Activated CD4-positive, alpha-beta T cell treated with anti-CD3 and anti-CD28 coated beads for 24 hours (primary cell): ENCODE results near the gene MED27.

Experiments used
- DNase-seq, 2 donors: peaks; one replicate each; pipeline ENCODE4 v3.0.0-alpha.2; 2020; ENCODE audit warnings: low read depth in 2 of 2

Gene MED27

GRCh38 chr9:131969469-131969989, 110.1 kb downstream of the MED27 start:
- no peak for DNase-seq

GRCh38 chr9:131968632-131969031, 111.0 kb downstream of the MED27 start:
- no peak for DNase-seq

GRCh38 chr9:131965841-131966240, 113.8 kb downstream of the MED27 start:
- DNase-seq: no peak

GRCh38 chr9:131965103-131965502, 114.6 kb downstream of the MED27 start:
- no peak for DNase-seq

DNA sequence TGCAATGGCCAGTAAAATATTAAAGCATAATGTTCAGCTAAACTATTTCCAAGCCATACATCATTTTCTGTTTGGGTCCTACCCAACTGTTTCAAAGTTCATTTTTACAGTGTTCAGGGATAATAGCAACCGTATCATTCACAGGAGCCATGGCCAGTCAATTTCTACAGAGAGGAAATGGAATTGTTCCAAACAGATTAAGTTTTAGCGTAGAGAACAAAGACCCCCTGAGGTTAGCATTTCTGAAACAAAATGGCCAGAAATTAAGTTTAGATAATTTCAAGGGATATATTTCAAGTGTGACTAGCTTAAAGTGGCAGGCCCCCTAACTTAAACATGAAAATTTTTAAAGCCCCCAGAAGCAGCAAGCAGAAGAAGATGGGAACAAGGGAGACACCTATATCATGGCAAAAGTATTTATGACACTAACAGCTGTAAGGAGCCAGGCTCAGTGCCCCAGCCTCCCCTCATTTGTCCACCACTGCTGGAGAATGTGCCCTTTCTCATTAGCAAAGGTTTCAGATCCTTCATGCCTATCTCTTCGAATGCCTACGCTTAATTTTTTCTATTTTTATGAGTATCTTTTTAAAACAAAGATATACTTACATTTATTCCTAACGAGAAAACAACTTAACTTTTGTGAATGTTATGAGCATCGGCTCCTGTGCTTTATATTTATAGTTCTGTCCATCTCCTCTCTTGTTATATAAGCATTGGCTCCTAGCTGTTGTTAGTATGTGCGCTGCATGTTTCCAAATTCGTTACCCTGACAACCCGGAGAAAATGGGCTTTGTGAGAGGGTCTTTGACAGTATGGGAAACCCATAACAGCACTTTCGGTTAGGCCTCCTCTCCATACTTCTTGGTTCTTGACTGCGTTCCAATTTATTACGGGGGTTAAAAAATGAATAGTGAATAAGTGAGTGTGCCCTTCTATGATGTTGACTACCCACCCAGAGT, 116.3 kb downstream of the MED27 start:
- DNase-seq: no peak

GRCh38 chr9:131961496-131961880, 118.2 kb downstream of the MED27 start:
- no peak for DNase-seq

DNA sequence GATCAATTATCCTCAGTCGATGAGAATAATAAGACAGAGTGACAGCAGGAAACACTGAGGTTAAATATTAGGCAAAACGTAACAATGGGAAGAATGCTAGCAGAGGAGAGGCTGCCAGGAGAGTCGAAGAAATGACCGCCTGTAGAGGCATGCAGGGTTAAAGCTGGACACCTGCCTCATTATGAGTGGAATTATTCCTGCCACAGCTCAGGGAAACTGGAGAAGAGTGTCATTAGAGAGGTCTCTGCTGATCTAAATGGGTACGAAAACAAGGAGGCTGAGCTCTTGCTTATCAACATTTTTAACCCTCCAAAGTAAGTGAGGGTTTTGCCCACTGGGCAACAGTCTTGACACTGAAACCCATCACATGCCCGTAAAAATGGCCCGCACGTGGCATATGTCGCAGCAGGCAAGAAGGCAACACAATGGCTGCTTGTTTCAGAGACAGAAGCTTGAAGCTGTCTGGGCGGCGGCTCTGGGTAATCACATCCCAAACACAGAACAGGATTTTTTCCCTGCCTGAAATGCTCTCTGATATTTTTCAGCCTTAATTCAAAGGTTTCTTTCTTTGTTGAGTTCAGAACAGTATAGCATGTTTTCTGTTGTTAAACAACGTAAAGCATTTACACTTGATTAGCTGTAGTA, 118.7 kb downstream of the MED27 start:
- no peak for DNase-seq

DNA sequence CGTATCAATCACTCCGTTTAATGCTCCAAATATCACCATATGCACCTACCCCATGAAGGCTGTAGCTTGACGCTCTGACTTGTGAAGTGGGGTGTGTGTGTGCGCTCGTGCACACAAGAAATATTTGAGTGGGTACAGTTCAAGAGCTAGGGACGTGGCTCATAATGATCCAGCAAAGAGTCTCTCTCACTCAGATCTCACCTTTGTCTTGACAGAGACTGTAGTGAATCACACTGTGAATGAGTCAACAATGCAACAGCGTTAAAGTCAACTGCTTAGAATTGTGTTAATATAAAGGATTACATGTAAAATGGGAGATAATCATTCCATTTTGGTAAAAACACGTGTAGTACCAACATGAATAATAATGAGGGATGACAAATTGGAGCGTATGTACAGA, 119.4 kb downstream of the MED27 start:
- DNase-seq: no peak

- no peak for DNase-seq
Measured at GRCh38 chr9:131959887-131960286, 119.8 kb downstream of the MED27 start.

- no peak for DNase-seq
Measured at GRCh38 chr9:131959056-131959455, 120.6 kb downstream of the MED27 start.

- no peak for DNase-seq
Measured at GRCh38 chr9:131954299-131954698, 125.4 kb downstream of the MED27 start.

- no peak for DNase-seq
Measured at GRCh38 chr9:131951905-131952304, 127.8 kb downstream of the MED27 start.

GRCh38 chr9:131951155-131951554, 128.5 kb downstream of the MED27 start:
- no peak for DNase-seq

- DNase-seq: no peak
Measured at GRCh38 chr9:131950487-131950886, 129.2 kb downstream of the MED27 start.

- DNase-seq: no peak
Measured at GRCh38 chr9:131946180-131946579, 133.5 kb downstream of the MED27 start.

DNA sequence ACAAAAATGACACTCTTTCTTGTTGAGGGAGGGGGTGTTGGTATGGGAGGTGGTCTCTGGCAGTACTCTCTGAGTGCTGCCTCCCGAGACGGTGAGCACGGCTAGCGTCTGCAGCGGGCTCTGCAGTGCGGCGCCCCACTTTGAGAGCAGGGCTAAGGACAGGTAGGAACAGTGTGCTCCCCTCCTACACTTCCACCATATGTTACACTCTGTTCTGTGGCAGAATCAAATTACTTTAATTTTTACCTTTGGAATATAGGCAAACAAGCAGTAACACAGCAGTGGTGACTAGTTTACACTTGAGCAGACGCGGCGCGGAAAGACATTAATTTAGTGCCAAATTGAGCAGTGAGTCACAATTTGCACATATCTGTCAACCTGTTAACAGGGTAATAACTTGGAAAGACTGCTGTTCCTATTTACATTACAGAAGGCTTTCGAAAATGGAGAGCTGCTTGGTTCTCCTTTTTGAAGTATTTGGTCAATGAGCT, 136.3 kb downstream of the MED27 start:
- DNase-seq: no peak

- no peak for DNase-seq
Measured at GRCh38 chr9:131942146-131942720, 137.4 kb downstream of the MED27 start.

DNA sequence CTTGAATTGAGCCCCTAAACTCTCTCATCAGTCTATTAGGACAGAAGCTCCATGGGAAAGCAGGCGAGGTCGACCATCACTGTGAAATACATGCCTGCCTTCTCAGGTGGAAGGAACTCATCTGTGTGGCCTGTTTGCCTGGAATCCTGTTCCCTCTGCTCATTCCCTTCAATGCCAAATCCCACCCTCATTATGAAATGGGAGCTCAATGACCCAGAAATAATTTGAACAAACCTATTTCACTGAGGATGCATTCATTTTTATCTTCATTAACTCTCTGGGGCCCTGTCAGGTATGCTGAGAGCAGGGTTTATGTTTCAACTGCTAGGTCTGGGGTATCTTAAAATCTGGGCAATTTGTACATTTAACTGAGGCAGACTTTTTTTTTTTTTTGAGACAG, 142.2 kb downstream of the MED27 start:
- no peak for DNase-seq

- DNase-seq: no peak
Measured at GRCh38 chr9:131936929-131937328, 142.7 kb downstream of the MED27 start.

DNA sequence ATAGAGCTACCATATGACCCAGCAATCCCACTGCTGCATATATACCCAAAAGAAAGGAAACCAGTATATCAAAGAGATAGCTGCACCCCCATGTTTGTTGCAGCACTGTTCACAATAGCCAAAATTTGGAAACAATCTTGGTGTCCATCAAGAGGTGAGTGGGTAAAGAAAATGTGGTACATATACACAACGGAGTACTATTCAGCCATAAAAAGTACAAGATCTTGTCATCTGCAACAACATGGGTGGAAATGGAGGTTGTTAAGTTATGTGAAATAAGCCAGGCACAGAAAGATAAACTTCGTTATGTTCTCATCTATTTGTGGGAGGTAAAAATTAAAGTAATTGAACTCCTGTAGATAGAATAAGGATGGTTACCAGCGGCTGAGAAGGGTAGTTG, 145.0 kb downstream of the MED27 start:
- DNase-seq: no peak

GRCh38 chr9:131927091-131927490, 152.6 kb downstream of the MED27 start:
- no peak for DNase-seq

DNA sequence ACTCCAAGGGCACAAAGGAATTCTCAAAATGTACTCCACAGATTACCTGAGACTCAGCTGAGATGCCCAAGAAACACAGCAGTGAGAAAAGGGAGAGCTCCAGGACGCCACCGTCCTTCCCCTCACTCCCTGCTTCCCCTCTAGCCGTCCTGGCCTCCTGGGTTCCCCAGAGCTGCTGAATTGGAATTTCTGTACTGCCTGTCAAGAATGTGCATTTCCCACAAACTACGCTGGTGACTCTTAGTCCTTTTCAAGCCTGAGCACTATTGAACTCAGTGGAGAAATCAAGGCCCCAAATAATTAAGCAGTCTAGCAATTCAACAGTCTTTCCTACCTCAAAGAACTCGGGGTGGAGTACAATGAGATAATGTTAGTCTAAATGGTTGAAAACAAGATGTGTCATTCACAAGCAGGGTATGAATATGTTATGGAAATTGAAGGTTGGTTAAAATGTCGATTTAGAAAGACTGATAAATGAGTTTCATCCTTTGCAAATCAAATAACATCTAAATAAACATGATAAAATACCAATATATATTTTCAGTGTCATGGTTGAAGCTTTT, 153.2 kb downstream of the MED27 start:
- DNase-seq: no peak
